Measurements from ENCODE around the gene SH3GL2.

Gene SH3GL2

DNA sequence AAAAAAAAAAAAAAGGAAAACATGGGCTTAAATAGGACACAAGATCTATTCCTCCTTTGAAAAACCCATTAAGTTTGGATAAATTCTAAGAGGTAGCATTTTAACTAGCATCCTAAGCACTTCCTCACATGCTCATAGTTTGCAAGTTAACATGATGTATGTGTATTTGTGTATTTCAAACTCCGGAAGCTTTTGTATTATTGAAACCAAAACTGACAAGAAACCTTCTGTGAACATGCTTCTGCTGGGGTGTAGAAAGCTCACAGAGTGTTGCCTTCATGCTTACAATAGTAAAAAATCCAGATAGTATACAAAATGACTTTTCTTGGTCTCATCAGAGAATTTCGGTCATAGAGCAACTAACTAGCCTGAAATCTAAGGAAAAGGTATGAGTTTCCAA, 103.8 kb downstream of the SH3GL2 start:
- no peak overlapping the region for H3K27ac ChIP-seq
- TF ChIP-seq ZFX (IDR thresholded peaks at IDR 0.05) = no peak
- TF ChIP-seq, protein P1, sequence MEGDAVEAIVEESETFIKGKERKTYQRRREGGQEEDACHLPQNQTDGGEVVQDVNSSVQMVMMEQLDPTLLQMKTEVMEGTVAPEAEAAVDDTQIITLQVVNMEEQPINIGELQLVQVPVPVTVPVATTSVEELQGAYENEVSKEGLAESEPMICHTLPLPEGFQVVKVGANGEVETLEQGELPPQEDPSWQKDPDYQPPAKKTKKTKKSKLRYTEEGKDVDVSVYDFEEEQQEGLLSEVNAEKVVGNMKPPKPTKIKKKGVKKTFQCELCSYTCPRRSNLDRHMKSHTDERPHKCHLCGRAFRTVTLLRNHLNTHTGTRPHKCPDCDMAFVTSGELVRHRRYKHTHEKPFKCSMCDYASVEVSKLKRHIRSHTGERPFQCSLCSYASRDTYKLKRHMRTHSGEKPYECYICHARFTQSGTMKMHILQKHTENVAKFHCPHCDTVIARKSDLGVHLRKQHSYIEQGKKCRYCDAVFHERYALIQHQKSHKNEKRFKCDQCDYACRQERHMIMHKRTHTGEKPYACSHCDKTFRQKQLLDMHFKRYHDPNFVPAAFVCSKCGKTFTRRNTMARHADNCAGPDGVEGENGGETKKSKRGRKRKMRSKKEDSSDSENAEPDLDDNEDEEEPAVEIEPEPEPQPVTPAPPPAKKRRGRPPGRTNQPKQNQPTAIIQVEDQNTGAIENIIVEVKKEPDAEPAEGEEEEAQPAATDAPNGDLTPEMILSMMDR (conservative IDR thresholded peaks at IDR 0.05) = no peak

DNA sequence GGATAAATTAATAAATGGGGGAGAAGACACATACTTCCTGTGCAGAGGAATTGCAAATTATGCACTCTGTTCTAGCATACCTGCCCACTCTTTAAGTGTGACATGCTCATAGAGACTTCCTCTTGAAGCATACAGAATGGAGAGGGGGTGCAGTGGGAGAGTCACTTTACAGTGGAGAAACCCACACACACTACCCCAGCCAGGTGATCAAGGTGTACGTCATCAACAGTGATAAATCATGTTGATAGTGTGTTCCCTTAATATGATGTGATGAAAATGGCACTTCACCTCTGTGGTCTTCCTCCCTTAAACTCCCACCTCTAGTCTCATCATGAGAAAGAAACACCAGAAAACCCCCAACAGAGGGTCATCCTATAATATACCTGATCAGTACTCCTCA, 110.0 kb downstream of the SH3GL2 start:
- TF ChIP-seq ZFX (IDR thresholded peaks at IDR 0.05) = no peak
- TF ChIP-seq, protein P1 (conservative IDR thresholded peaks at IDR 0.05) = no peak
- H3K27ac ChIP-seq = no peak overlapping the region

DNA sequence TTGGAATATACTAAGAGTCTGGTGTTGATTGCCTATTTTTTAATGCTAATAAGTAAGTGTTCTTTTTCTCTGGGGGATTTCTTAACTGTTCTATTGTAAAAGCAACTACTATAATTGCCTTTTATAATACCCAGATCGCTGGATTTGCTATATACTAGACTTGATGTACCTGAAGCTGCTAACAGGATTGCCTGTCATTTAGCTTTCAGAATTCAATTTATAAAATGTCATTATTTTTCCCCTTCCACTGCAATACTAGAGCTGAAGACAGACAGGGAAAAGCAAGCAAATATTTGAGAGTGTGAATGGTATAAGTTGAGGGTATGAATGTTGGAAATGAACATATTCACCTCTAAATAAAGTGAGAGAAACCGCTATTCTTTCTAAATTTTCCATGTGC, 115.5 kb downstream of the SH3GL2 start:
- no peak overlapping the region for H3K27ac ChIP-seq
- TF ChIP-seq, protein P1 (conservative IDR thresholded peaks at IDR 0.05) = no peak
- TF ChIP-seq ZFX (IDR thresholded peaks at IDR 0.05) = no peak

DNA sequence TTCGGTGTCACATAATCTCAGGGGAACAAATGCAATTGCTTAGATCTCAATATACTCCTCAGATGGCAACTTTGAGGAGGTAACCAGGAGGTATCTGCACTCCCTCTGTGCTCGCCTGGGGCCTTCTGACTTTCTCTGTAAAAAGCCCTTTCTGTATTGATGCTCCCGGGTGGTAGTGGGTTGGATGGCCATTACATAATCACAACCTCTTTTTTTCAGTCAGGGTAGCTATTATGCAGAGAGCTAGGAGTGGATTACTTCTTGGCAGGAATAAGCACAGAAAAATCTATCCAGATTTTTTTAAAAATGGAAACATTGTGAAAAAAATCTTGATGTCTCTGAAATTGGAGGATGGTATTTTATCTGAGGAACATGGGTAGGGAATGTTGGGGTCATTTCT, 116.6 kb downstream of the SH3GL2 start:
- TF ChIP-seq, protein P1 (conservative IDR thresholded peaks at IDR 0.05) = no peak
- H3K27ac ChIP-seq = no peak overlapping the region

DNA sequence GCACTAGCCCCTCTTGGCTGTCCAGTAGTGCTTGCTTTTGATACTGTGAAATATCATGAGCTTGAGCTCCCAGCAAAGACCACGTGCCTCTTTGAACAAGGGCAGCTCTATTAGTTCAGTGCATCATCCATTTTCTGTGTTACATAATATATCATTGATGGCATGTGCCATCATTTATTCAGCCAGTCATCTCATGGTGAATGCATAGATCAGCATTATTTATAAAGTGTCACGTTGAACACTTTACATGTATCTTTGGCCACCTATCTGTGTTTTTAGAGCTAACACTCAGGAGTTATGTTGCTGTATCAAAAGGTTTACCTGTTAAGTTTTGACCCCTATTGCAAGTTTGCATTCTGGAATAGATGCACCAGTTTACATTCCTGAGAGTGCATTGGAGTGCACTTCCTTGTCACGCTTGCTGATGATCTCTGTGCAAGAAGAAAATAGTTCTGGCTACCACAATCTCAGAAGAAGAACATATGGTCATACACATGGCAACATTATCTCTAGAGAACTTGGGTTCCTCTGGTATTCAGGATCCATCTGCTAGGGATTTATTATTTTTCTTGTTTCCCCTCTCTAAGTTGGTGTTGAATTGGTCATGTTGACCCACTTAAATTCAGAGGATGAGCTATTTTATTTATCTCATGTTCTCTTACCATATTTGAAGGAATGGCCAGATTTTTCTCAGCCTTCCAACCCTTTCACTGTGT, 120.9 kb downstream of the SH3GL2 start:
- no peak overlapping the region for H3K27ac ChIP-seq
- TF ChIP-seq ZFX (IDR thresholded peaks at IDR 0.05) = no peak
- TF ChIP-seq, protein P1 (conservative IDR thresholded peaks at IDR 0.05) = no peak

DNA sequence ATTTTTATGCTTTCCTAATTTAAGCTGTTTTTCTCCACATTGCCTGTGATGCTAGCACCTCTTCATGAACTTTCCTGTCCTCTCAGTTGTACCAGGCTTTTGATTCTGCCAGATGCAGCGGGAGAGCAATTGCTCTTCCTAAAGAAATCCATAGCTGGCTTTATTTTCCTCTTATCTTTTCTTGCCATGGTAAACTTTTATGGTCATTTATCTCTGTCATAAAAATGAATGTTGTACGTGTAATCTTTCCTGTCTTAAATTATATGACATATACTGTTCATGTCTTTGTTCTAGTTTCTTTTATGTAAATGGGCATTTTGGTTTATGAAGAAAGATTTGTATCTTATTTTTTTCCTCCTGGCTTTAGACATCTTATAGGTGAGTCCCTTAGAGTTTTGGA, 127.5 kb downstream of the SH3GL2 start:
- TF ChIP-seq ZFX (IDR thresholded peaks at IDR 0.05) = no peak
- TF ChIP-seq, protein P1 (conservative IDR thresholded peaks at IDR 0.05) = no peak
- no peak overlapping the region for H3K27ac ChIP-seq

DNA sequence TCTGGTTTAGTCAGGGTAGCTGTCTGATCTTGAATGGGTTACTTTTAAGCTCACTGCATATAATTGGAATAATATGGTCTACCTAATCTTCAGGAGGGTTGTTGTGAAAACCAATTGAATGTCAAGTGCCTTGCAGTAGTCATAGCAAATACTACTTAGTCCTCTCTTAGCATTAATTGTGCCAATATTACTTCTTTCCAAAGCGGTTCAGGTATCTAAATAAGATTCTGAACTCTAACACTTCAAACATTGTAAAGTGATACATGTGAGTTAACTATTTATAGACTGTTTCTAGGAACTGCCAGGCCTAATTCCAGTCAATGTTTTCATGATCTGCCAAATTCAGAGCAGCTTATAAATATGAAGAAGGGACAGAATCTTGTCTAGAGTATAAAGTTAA, 140.2 kb downstream of the SH3GL2 start:
- H3K27ac ChIP-seq = no peak overlapping the region
- no peak for TF ChIP-seq ZFX (IDR thresholded peaks at IDR 0.05)

DNA sequence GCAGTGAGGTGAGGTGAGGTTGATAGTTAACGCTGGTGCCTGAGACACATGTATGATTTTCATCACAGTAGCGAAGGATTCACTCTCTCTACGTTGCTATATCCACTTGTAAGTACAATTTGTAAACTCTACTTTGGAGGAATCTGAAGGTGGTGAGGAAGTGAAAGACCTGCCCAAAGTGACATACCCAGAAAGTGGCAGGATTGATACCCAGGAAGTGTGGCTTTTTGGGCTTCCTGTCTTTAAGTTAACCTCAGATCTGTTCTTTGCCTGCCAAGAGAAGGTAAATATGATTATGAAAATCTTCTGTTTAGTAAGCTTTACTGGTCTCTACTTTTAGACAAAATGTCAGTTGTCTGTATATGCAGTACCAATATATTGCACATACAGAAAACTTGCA, 143.1 kb downstream of the SH3GL2 start:
- no peak overlapping the region for H3K27ac ChIP-seq
- TF ChIP-seq, protein P1 (conservative IDR thresholded peaks at IDR 0.05) = no peak
- no peak for TF ChIP-seq ZFX (IDR thresholded peaks at IDR 0.05)

Data from C4-2B (cell line).